H7 (cell line): ENCODE results near the gene MYCN. TPM values are rescaled to one million over a fixed set of nuclear protein-coding genes. Genes with fewer than 3 reads are reported as not detected.

Experiments
- DNase-seq: peaks from one replicate; pipeline ENCODE4 v3.0.0; 2012
- H3K27me3 ChIP-seq: 2 replicates; pipeline ENCODE4 v1.6.0; 2011; ENCODE audit warnings: mild to moderate bottlenecking, low read length; ENCODE audit not compliant: control insufficient read depth, insufficient read depth
- H3K36me3 ChIP-seq: replicated peaks from 2 replicates; pipeline ENCODE4 v1.5.1; 2011; ENCODE audit warnings: low read length; ENCODE audit not compliant: control insufficient read depth, insufficient read depth
- H3K4me3 ChIP-seq: 2 replicates; pipeline ENCODE4 v1.5.1; 2011; ENCODE audit warnings: low read depth, mild to moderate bottlenecking, control low read depth, low read length, moderate library complexity; ENCODE audit not compliant: insufficient read depth
- total RNA-seq: library from RNA; depleted of rRNA; stranded (reverse); fragments of >200 nt; shearing (Covaris generic); gene quantifications from 2 replicates; pipeline ENCODE4 v1.2.3, GENCODE V29; 2014

The MYCN gene
- total RNA-seq, 1 experiment from 2014 or later: 48.4 TPM

DNA sequence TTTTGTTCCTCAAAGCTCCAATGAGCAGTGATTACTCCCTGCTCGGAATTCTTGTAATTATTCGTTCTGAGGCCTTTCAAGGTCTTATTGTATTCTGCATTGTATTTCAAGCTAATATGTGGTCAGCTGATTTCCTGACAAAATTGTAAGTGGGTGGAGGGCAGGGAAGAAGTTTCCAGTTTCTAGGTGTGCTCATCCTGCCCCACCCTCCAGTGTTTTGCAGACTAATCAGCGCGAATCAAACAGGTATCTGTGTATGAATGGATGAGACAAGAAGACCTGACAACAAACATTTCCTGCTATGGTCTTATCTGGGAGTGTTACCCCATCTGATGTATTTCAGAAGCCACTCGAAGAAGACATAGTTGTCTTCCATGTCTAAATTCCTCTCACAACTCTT is 35.3 kb downstream of the MYCN start:
- no peaks in the 10 kb centered on the region for H3K36me3 ChIP-seq
- DNase-seq: no peak
- H3K4me3 ChIP-seq: no peak overlapping the region
- H3K27me3 ChIP-seq: no peaks in the 10 kb centered on the region

DNA sequence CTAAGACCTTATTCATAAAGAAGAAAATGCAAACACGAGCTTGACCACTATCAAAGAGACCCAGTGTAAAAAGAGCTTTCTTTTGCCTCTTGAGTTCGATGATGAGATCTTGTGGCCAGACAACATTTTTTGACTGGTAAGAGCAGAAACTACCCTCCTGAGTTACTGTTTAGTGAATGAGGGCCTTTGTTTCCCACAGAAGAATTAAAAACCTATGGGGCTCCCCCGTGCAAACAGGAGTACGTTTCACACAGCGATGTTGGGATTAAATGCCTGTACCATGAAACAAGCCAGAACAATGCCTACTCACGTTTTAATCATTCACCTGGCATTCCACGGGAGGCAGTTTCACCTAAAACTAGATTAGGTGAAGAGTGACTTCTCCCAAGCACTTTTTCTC is 36.0 kb downstream of the MYCN start:
- no peak overlapping the region for H3K4me3 ChIP-seq
- H3K36me3 ChIP-seq: no peaks in the 10 kb centered on the region
- H3K27me3 ChIP-seq: no peaks in the 10 kb centered on the region
- DNase-seq: no peak

DNA sequence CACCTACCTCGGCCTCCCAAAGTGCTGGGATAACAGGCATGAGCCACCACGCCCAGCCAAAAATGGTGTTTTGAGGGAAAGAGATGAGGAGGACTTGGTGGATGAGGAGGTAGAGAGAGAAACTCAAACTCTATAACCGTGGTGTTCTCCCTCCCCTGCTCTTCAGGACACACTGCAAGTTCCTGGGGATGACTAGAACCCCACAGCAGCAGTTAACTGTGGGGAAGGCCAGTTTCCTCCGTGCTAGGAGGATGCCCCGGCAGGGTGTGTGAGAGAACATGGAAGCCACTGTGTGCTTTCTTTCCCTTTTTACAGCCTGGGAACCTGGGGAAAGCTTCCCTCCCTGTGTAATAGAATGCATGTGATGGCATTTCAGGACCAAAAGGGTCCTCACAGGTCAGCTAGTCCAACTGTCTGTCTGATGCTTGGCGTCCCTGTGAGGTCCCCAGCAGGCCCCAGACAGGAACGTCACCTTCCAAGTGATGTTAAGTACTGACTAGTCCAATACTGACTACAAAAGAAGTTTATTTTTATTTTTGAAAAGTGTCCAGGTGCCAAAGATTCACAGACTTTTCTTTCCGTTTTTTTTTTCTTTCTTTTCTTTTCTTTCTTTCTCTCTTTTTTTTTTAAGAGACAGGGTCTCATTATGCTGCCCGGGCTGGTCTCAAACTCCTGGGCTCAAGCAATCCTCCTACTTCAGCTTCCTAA is 38.9 kb downstream of the MYCN start:
- no peak overlapping the region for H3K4me3 ChIP-seq
- no peaks in the 10 kb centered on the region for H3K36me3 ChIP-seq
- no peak for DNase-seq
- no peaks in the 10 kb centered on the region for H3K27me3 ChIP-seq

DNA sequence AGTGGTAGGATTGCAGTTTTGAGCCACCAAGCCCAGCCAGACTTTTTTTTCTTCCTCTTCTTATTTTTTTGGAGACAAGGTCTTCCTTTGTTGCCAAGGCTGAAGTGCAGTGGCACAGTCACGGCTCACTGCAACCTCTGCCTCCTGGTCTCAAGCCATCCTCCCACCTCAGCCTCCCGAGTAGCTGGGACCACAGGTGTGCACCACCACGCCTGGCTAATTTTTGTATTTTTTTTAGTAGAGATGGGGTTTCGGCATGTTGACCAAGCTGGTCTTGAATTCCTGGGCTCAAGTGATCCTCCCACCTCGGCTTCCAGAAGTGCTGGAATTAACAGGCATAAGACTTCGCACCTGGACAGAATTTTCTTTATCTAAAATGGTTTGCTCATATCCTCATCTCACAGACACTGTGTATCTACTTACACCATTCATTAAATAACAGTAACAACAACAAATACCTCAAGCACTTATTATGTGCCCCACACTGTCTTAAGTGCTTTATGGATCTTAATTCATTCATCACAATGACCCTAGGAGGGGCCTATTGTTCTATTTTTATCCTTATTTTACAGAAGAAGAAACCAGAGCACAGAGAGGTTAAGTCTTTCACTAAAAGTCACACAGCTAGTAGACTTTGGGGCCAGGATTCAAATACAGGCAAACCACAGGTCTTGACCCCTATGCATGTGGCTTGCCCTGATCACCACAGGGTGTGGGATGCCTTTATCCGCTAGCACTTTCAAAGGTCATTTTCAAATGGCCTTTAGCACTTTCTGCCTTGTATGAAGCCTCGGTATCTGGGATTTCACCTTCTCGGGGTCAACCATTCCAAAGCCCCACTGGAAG is 39.6 kb downstream of the MYCN start:
- no peak for DNase-seq
- Histone ChIP-seq H3K27me3 (no peaks in the 10 kb centered on the region), H3K4me3 (no peak overlapping the region), H3K36me3 (no peaks in the 10 kb centered on the region)

DNA sequence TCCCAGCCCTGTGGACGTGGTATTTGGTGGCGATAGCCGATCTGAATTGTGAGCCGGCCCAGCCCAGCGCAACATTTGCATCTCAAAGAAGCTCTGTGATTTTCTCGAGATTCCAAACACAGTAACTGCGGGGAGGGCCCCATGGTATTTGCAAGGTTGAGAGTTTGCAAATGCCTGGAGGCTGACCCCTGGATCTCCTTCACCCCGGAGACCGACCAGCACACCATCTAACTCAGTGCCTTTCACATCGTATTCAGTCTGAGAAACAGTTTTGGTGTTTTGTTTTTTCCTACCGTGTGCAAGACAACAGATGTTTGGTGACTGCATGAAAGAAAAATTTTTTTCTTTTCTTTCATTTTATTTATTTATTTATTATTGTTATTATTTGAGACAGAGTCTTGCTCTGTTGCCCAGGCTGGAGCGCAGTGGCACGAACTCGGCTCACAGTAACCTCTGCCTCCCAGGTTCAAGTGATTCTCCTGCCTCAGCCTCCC is 40.3 kb downstream of the MYCN start:
- peak; percentile 80 for DNase-seq
- no peaks in the 10 kb centered on the region for H3K36me3 ChIP-seq
- no peaks in the 10 kb centered on the region for H3K27me3 ChIP-seq
- no peak overlapping the region for H3K4me3 ChIP-seq

DNA sequence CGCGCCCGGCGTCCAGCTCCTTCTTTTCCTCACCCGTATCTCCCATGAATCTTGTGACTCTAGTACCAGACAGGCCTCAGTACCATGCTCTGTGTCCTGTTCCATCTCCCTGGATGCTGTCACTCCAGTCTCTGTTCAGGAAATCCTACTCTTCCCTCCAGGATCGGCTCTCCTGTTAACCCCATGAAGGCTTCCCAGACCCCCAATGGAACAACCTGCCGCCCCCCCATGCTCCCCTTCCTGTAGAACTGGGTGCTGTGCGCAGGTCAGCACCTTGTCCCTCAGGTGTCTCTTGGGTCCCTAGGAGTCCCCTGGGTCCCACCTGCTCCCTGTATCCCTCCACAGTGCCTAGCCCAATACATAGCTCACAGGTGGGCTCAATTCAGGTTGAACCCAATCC is 41.3 kb downstream of the MYCN start:
- no peak for DNase-seq
- Histone ChIP-seq H3K36me3 (no peaks in the 10 kb centered on the region), H3K27me3 (no peaks in the 10 kb centered on the region)

DNA sequence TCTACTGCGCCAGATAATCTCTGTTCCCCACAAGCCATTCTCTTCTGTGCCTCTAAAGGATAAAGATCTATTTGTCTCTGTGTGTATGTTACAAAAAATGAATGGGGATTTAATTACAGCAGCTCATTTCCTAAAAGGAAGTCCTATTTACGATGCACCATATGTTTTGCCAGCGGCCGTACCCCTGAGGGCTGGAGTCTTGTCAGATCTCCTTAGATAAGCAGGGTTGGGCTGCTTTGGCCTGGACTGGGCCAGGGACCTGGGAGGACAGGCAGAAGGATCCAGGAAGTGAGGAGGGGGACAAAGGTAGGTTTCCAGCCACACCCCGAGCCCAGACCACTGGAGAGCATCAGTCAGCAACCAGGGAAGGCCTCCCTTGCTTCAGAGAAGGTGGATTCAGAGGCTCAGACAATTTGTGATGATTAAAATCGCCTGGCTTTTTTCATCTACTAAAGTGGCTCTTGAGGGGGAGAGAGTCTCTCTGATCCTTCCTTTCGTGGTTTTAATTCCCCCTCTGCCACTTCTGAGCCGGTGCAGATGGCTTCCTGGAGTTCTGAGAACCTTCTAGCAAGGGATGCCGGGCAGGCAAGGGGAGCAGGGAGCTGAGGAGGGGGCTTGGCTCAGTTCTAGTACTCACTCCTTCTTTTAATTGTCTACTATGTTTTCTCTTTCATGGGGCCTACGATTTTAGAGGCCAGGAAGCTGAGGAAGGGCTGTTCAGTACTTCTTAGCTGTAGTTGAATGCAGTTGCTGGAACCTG is 42.1 kb downstream of the MYCN start:
- no peak for DNase-seq
- Histone ChIP-seq H3K36me3 (no peaks in the 10 kb centered on the region), H3K4me3 (no peak overlapping the region), H3K27me3 (no peaks in the 10 kb centered on the region)

More for the DNA sequence above, 41.3 kb downstream of the MYCN start:
- H3K4me3 ChIP-seq: no peak overlapping the region

DNA sequence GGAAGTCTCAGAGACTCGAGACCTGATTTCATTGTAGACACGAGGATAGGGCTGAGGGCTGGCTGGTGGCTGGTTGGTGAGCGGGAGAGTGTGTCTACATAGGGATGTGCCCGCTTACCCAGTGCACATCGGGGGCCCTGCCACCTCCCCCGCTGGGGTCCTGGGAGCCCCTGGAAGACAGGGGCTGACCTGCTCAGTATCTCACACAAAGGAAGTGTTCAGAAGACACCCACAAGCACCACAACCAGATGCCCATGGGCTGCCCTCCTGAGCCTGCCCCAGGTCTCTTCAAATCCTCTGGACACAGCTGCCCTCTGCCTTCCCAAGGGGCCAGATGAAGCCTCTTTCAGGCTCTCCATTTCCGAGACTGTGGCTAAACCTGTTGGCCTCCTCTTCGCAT is 43.1 kb downstream of the MYCN start:
- Histone ChIP-seq H3K4me3 (no peak overlapping the region), H3K36me3 (no peaks in the 10 kb centered on the region), H3K27me3 (no peaks in the 10 kb centered on the region)
- no peak for DNase-seq

DNA sequence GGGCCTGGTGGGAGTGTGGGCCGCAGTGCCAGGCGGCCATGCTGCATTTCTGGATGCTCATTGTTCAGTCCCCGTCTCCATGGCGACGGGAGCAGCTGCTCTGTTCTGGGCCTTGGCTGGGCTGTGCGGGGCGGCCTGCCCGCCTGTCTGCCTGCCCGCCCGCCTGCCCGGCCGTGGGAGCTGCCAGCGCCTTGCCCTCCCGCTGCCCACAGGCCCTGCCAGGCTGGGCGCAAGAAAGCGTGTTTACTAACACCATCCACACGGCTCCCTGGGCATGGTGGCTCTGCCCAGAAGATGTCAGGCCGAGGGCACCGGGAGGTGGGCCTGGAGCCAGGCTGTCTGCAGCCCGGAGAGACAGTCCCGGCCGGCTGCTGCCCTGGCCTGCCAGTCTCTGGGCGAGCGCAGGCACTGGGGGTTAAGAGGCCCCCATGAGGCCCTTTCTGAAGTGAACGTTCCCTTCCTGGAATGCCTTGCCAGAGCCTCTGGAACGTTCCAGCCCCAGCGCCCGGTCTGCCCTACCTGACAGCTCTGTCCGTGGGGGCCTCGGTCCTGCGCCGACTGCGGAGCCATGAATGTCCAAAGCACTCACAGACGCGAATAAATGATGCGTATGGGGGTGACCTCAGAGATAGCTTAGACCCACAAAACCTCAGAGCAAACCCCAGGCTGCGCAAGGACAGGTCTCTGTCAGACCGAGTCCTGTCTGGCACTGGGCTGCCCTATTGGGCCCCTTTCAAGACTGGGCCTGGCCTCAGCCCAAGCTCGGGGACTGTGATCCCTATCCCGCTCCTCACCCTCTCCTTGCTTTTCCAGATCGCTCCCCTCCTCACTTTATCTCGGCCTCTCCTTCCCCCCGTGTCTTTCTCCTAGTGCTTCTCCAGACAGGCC is 44.3 kb downstream of the MYCN start:
- DNase-seq: peak; percentile 74

DNA sequence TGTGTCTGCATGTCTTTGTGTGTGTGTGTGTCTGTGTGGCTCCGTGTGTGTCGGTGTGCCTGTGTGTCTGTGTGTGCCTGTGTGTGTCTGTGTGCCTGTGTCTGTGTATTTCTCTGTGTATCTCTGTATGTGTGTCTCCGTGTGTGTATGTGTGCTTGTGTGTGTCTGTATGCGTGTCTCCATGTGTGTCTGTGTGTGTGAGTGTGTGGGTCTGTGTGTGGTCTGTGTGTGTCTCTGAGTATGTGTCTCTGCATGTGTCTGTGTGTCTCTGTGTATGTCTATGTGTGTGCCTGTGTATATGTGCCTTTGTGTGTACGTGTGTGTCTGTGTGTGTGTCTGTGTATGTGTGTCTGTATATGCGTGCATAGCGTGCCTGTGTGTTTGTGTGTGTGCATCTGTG is 45.2 kb downstream of the MYCN start:
- Histone ChIP-seq H3K36me3 (no peaks in the 10 kb centered on the region), H3K27me3 (no peaks in the 10 kb centered on the region), H3K4me3 (no peak overlapping the region)
- DNase-seq: no peak

More for the DNA sequence above, 44.3 kb downstream of the MYCN start:
- H3K27me3 ChIP-seq: no peaks in the 10 kb centered on the region
- H3K4me3 ChIP-seq: no peak overlapping the region
- no peaks in the 10 kb centered on the region for H3K36me3 ChIP-seq

DNA sequence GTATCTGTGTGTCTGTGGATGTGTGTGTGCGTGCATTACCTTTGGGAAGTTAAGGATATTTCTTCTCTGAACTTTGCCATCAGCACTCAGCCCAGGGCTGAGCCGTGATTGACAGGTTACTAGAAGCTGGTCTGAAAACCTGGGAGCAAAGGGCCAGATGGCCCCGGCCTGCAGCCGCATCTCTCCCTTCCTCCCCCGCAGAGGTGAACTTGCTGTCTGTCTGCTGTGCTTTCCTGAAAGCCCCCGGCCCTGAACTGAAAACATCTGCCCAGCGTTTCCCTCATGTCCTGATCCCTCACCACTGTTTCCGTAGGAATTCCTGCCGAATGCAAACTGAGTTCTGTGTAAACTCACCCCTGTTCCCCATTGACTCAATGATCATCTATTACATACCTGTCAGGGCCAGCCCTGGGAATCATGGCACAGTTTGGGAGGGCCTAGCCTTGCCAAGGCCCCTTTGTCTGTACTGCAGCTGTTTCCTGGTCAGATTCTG is 45.8 kb downstream of the MYCN start:
- no peak overlapping the region for H3K4me3 ChIP-seq
- no peak for DNase-seq
- H3K27me3 ChIP-seq: no peaks in the 10 kb centered on the region
- H3K36me3 ChIP-seq: no peaks in the 10 kb centered on the region

DNA sequence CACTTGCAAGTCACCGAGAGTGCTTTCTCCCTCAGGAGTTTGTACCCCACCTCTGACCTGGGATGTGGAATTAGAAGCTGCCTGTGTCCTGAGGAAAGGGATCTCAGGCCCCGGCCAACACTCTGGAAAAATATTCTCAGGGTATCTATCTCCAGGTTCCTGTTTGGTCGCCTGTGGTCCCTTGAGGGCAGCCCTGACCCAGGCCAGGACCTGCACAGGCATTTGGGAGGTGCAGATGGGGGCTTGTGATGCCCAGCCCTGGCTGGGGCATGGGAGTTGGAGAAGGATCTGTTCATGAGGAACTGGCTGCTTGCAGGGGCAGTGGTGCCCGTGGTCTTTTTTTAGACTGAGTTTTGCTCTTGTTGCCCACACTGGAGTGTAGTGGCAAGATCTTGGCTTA is 46.3 kb downstream of the MYCN start:
- no peak overlapping the region for H3K4me3 ChIP-seq
- no peaks in the 10 kb centered on the region for H3K27me3 ChIP-seq
- H3K36me3 ChIP-seq: no peaks in the 10 kb centered on the region
- DNase-seq: no peak

DNA sequence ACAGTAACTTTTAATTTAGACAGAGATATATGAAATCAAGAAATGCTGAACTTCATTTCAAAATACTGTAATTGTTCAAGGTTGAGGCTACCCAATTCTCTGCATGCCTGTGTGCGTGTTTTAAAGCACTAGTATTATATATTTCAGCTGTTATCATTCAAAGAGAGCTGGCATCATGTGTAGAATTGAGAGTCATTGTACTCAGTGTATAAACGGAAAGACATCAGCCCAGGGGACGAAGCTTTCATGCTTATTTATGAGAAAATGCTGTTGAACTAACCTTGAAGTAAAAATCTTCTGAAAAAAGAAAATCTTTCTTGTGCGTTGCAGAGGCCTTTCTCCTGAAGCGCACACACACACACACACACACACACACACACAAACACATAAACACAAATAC is 48.4 kb downstream of the MYCN start:
- H3K27me3 ChIP-seq: no peaks in the 10 kb centered on the region
- no peak overlapping the region for H3K4me3 ChIP-seq
- H3K36me3 ChIP-seq: no peaks in the 10 kb centered on the region
- no peak for DNase-seq

DNA sequence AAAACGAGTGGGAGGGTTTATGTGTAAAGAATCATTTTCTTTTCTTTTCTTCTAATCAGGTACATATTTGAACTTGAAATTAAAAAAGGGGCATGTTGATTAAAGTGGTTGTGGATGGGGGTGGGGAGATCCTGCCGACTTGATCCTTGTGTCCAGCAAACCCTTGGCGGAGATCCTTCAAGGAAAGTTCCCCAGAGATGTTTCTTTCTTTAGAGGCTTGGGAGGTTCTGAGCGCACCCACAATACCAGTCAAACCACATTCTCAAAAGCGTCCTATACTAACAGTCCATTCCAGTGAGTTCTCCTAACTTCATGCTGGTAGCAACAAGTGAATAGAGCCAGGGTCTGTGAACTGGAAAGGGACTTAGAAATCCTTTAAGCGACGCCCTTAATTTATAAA is 49.2 kb downstream of the MYCN start:
- DNase-seq: no peak
- no peak overlapping the region for H3K4me3 ChIP-seq
- no peaks in the 10 kb centered on the region for H3K27me3 ChIP-seq
- H3K36me3 ChIP-seq: no peaks in the 10 kb centered on the region
